Ovary (tissue), 3 donors: Measurements from ENCODE around the gene YIPF7.

Experiments
- CTCF ChIP-seq, 3 donors: fragments of 450-650 bp in 2 of 3; fragments of 200-600 bp in 1 of 3; IDR thresholded peaks; one replicate each; pipeline versions ENCODE4 v1.5.1 to v1.8.0; 2016 to 2022; ENCODE audit warnings: antibody characterized with exemption in 3 of 3, mild to moderate bottlenecking in 1 of 3
- EP300 ChIP-seq: sonication (generic); formaldehyde crosslinking; IDR thresholded peaks from one replicate; pipeline ENCODE4 v1.6.1; 2017; ENCODE audit warnings: antibody characterized with exemption
- POLR2A ChIP-seq: fragments of 450-650 bp; IDR thresholded peaks from one replicate; pipeline ENCODE4 v1.6.1; 2017; ENCODE audit warnings: antibody characterized with exemption, mild to moderate bottlenecking, moderate library complexity
- donor health status: DM: no; HTN: no; CAD: no.

- TF ChIP-seq POLR2A (no peak), CTCF (IDR thresholded peaks at IDR 0.05) (no peak), EP300 (no peak)
Observed at GRCh38 chr4:44663539-44664263, 12.3 kb upstream of the YIPF7 start.
